KOPT-K1 (cell line): ENCODE results near the gene DDX20.
A peak's percentile ranks its signal among the peaks of the same experiment; 100 is the strongest.
"Not testable (repeated sequence)": the region's sequence is repeated elsewhere in the genome, so short reads cannot be mapped to it uniquely, and the experiment has no call there.

Experiments
- H3K27ac ChIP-seq: fragments of 200-600 bp; sonication (generic); 2 replicates; pipeline ENCODE4 v1.5.1; 2016; ENCODE audit warnings: antibody characterized with exemption, mild to moderate bottlenecking, low read depth, low read length; ENCODE audit not compliant: poor library complexity, severe bottlenecking
- H3K36me3 ChIP-seq: fragments of 200-600 bp; sonication (generic); 2 replicates; pipeline ENCODE4 v1.5.1; 2017; ENCODE audit warnings: antibody characterized with exemption, mild to moderate bottlenecking, low read length, moderate library complexity; ENCODE audit not compliant: insufficient read depth
- H3K9me3 ChIP-seq: fragments of 200-600 bp; sonication (generic); 2 replicates; pipeline ENCODE4 v1.5.1; 2017; ENCODE audit warnings: antibody characterized with exemption, low read length, mild to moderate bottlenecking; ENCODE audit not compliant: insufficient read depth, poor library complexity, severe bottlenecking

Gene DDX20

GRCh38 chr1:111738436-111739193 is 17.1 kb upstream of the DDX20 start:
- no peaks in the 10 kb centered on the region for H3K9me3 ChIP-seq
- H3K36me3 ChIP-seq = no peaks in the 10 kb centered on the region
- peak overlapping the region; percentile 31 for H3K27ac ChIP-seq

GRCh38 chr1:111739194-111739924 is 16.3 kb upstream of the DDX20 start, which contains the start of gene INKA2:
TSS of gene INKA2 (minus strand) at chr1:111739395. CDS start at chr1:111739242, 153 bp downstream.
- Histone ChIP-seq H3K27ac (peak within 1 kb of the TSS; percentile 31), H3K36me3 (no peaks in the 10 kb centered on the region), H3K9me3 (no peaks in the 10 kb centered on the region)

- H3K9me3 ChIP-seq = no peaks in the 10 kb centered on the region
- H3K27ac ChIP-seq = no peak overlapping the region
- H3K36me3 ChIP-seq = no peaks in the 10 kb centered on the region
These were observed 15.6 kb upstream of the DDX20 start for GRCh38 chr1:111739925-111740765.

DNA sequence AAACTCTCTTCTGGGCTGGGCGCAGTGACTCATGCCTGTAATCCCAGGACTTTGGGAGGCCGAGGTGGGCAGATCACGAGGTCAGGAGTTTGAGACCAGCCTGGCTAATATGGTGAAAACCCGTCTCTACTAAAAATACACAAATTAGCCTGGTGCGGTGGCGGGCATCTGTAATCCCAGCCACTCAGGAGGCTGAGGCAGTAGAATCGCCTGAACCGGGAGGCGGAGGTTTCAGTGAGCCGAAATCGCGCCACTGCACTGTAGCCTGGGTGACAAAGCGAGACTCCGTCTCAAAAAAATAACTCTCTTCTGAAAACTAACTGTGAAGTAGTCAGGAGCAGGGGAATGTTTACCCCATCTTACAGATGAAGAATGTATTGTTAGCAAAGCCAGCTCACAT is 13.4 kb upstream of the DDX20 start:
- H3K9me3 ChIP-seq, H3K36me3 ChIP-seq, H3K27ac ChIP-seq: not testable (repeated sequence)

GRCh38 chr1:111742938-111743549 is 12.7 kb upstream of the DDX20 start:
- Histone ChIP-seq H3K36me3 (no peaks in the 10 kb centered on the region), H3K9me3 (no peaks in the 10 kb centered on the region), H3K27ac (no peak overlapping the region)

DNA sequence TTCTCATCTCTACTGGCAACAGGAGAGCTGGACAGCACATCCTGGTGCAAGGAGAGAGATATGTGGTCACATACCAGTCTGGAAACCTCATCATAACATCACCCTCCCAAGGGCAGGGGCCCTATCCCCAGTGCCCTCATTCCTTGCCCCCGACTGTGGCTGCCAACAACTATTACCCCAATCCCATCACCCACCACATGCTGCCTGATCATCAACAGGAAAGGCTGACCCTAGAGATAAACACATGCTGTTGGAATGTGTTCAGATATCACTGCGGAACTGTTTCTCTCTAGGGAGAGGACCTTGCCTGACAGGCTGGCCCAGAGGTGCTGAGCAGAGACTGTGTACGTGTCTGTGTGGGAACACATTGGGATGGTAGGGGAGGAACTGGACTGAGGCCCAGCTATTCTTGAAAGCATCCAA is 12.0 kb upstream of the DDX20 start:
- no peaks in the 10 kb centered on the region for H3K36me3 ChIP-seq
- no peak overlapping the region for H3K27ac ChIP-seq
- H3K9me3 ChIP-seq = no peaks in the 10 kb centered on the region

DNA sequence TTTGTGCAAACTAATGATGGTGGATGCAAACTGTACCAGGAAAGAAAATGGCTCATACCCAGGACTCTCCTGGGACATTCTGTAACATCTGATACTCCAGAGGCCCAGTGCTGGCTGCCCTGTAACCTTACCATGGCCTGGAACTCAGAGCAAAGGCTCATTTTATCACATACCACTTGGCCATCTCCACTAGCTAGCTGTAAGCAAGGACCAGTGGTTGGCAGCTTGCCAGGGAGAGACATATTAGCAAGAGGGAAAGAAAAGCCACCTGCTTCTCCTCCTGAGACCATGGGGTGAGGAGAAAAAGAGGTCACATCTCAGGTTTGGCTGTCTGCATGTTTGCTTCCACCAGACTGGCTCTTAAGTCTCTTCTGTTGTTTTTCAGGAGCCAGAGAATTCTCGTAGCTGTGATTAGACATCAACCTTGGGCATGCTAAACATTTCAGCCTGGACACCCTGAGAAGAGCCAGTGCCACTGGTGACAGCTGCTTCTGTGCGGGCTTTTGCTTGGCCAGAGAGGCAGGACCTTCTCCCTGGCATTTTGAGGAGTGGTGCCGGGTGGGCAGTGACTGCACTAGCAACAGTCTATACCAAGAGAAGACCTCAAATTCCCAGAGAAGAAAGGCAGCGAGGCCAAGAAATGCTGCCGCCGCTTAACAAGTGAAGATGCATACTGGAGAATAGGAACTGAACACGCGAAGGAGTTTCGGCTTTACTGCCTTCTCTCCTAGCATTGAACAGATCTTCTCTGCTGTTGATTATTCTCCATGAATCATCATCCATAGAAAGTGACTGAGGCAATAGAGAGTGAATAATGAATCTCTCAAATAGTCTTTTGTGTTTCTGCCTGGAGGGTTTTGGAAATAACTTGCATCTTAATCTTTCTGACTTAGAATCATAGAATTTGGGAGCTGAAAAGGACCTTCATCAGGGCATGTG is 9.8 kb upstream of the DDX20 start:
- Histone ChIP-seq H3K27ac (no peak overlapping the region), H3K9me3 (no peaks in the 10 kb centered on the region), H3K36me3 (no peaks in the 10 kb centered on the region)

DNA sequence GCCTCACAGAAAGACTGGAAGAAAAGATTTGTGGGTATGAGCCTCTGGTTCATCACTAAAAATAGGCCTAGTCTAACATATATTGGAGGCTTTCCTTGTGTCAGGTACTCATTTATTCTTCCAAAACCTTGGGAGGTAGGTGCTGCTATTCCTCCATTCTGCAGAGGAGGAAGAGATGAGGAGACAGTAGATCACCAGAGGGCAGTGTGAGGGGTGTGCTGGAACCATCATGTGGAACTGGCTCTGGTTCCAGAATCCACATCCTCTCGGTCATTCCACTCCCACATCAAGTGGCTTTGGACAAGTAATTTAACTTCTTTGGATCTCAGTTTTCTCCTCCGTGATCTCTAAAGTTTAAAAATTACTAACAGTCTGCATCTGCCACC is 9.1 kb upstream of the DDX20 start:
- no peaks in the 10 kb centered on the region for H3K9me3 ChIP-seq
- no peaks in the 10 kb centered on the region for H3K36me3 ChIP-seq
- no peak overlapping the region for H3K27ac ChIP-seq

GRCh38 chr1:111747282-111747734 is 8.4 kb upstream of the DDX20 start:
- Histone ChIP-seq H3K9me3 (no peaks in the 10 kb centered on the region), H3K36me3 (no peaks in the 10 kb centered on the region), H3K27ac (no peak overlapping the region)

DNA sequence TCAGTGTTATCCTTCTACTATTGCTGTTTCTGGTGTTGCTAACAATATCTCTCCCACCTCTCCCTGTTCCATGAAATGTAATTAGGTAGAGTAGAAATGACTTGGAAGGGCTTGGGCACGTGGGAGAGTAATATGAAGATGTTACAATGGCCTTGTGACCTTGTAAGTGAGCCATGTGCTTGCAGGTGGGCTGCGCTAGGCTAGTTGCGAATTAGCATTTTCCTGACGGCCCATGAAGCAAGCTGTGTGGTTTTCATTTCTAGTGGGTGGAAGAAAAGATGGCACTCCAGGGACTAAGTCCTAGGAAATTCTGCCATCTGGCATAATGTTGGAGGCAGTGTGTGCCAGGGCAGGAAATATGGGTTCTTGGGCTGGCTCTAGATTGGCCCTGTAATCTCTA is 7.8 kb upstream of the DDX20 start:
- Histone ChIP-seq H3K9me3 (no peaks in the 10 kb centered on the region), H3K27ac (no peak overlapping the region), H3K36me3 (no peaks in the 10 kb centered on the region)

DNA sequence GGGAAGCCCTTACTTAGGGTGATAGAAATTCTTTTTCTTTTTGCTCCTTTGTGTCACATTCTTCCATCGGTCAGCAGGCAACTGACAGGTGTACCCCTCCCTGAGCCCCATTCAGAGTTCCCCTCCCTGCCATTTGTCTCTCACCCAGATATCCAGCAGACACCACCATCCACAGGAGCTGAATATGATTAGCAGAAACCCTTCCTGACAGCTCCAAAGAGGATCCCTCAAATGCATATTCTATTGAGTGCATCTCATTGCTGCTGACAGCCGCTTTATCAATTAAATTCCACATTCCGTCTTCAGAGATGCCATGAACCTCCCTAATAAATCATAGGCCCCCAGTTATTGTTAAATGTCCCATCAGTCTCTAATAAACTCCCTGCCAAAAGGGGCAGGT is 6.1 kb upstream of the DDX20 start:
- H3K9me3 ChIP-seq = no peaks in the 10 kb centered on the region
- H3K36me3 ChIP-seq = no peaks in the 10 kb centered on the region
- H3K27ac ChIP-seq = no peak overlapping the region

GRCh38 chr1:111750856-111751255 is 4.8 kb upstream of the DDX20 start:
- Histone ChIP-seq H3K9me3 (no peaks in the 10 kb centered on the region), H3K36me3 (no peaks in the 10 kb centered on the region), H3K27ac (no peak overlapping the region)

DNA sequence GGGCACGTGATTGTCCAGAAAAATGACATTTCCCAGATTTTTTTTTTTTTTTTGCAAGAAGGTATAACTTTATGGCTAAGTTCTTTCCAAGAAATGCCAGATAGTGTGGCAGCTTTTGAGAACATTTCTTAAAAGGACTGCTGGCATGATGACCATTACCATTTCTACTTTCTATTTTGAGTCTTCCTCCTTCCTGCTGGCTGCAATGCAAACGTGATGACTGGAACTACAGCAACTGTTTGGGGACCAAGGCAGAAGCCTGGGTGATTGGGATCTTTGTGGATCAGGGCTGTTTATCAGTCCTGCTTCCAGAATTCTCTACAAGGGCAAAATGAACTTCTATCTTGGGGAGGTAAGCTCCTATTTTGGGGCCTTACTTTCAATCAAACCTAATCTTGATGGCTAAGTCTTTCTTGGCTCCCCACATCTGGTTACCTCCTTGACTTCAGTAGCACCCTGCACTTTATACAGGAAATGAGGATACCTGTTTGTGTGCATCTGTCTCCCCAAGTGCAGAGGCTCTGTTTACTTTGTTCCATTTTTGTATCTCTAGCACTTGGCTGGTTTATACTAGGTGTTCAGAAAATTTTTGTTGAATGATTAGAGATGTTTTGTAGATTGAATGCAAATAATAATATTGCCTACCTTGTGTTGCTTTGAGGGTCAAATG is 3.7 kb upstream of the DDX20 start:
- Histone ChIP-seq H3K9me3 (no peaks in the 10 kb centered on the region), H3K36me3 (0 out of 2 replicates have a peak, but pooled peaks cover under 1% of the 10 kb centered on the region), H3K27ac (no peak overlapping the region)
